ENCODE results near the gene LCP2.
A peak's percentile ranks its signal among the peaks of the same experiment; 100 is the strongest.

The LCP2 gene

DNA sequence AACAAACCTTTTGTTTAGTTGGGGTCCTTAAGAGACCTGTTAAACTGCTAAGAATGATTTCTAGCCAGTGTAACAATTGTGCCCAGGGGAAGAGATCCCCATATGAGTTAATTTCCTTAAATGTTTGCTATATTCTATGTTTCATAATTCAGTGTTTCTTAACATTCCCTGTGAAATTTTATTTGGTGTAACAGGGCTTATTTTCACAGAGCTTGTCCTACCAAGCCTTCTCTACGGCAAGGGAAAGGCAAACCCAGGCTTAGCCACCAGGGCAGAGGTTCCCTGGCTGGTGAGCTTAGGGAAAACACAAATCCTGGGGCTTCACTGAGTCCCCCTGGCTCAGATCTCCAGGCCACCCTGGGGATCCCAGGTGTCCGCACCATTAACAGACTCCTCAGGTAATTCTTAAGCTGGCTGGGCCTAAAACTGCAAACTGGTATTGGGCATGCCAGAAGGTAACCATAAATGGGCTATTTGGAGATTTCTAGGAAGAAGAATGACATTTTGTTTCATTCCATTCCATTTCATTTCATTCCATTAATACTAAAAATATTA lies 17.0 kb upstream of the LCP2 start:
- DNase-seq, result no peak

DNA sequence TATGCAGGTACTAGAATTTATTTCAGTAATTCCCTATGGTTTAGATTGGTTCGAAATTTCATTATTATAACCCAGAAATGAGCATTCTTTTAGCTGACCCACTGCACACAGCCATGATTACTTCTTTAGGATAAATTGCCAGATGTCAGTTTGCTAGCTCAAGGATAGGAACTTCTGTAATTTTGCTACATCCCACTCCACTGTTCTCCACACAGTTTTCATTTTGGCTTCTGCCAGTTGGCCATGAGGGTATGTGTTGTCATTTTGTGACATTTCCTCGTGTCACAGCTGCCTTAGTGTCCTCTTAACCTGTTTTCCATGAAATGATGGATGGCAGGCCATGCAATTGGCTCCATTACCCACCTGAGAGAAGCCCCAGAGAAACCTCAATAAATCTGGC lies 16.2 kb upstream of the LCP2 start:
- no peak for DNase-seq

DNA sequence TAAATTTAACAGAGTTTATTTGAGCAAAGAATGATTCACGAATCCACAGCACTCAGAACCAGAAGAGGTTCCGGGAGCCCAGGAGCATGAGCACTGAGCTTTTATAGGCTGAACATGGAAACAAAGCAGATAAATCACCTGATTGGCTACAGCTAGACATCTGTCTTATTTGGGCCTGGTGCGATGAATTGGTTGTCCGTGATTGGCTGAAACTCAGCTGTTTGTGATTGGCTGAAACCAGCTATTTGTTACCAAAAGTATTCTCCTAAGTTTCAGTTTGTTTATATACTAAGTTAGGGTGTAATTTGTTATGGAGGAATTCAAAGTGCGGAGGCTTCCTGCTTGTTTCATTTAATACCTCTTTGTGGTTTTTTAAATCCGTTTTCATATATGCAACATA lies 15.8 kb upstream of the LCP2 start:
- no peak for DNase-seq

DNA sequence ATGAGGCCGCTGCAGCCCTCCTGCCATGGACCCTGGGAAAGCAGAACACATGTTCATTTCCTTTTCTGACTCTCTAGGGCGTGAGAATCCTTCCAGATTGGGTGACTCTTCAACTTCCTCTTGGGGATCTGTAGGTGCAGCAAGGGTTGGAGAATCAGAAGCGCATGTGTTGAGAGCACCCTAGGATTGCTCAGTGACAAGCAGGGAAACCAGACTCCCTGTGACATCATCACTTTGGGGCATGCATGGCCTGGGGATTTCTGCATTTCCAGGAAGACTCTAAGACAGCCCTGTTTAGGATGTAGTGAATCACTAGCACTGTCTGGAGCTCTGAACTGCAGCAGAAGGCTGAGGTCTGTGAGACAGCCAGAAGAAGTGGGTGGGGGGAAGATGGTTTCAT lies 15.1 kb upstream of the LCP2 start:
- no peak for DNase-seq

DNA sequence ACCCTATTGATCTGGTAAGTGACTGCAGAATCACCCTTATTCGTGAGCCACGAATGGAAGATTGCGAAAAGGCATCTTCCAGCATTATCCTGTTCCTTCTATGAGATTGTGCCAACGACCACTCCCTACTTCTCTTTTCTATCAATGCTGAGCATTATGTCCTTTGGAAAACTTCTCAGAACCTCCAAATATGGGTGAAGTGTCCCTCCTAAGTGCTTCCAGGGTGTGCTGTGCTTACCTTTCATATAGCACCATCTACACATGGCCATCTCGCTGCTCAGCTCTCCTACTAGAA lies 14.7 kb upstream of the LCP2 start:
- DNase-seq, result no peak

DNA sequence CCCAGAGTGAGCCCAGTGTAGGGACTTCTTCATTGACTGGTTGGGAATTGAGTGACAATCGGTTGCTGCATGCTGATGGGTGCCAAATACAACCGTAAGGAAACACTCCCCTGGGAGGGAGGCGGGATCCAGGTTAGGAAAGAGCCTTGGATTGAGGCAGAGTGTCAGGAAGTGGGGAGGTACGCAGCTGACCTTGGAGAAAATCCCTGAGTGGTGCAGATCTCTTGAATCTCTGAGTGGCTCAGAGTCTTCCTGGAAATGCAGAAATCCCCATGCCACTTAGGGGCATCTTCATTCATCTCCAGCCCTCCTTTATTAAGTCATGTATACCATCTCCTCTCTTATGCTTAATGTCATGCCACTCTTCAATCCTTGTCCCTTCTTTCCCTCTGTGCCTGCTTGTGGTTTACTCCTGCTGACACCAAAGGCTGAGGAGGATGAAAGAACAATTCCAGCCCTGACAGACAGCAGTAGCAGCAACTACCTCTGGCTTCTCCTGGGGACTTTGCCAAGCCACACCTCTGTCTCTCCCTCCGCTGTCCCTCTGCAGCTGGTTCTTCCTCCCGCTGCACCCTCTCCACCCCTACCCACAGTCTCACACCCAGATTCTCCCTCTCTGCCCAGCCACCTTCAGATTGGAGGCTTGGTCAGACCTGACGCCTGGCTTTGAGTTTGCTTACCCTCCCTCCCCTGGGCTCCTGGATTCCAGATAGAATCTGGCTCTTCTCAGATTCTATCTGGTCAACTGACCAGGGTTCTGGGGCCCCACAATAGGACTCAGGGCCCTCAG lies 14.1 kb upstream of the LCP2 start:
- no peak for DNase-seq

DNA sequence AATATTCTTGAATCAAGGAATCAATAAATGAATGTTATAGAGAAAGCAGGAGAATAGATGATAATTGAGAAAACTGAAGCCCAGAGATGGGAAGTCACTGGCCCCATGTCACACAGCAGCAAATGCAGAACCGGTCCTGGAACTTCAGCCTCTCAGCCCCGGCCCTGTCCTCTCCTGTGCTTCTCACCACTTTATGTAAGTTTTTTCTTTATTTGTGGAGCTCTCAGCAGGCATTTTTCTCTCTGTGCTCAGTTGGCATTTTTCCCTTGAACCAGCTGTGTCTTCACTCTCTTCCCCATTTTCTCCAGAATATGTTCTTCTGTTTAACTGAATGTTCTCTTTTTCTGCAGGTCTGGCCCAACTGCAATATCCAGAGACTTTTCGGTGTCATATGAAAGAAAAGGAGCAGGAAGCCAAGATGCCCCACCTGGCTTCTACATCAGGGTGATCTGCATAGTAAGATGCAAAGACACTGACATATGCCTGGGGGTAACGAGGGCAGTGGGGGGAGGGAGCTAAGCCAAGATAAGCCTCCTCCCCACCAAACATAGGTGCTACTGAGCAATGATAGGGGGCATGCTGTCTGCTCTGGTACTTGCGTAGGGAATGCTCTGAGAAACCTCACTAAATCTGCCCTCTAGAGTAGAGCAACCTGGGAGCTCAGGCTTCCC lies 12.8 kb upstream of the LCP2 start:
- DNase-seq, result no peak

DNA sequence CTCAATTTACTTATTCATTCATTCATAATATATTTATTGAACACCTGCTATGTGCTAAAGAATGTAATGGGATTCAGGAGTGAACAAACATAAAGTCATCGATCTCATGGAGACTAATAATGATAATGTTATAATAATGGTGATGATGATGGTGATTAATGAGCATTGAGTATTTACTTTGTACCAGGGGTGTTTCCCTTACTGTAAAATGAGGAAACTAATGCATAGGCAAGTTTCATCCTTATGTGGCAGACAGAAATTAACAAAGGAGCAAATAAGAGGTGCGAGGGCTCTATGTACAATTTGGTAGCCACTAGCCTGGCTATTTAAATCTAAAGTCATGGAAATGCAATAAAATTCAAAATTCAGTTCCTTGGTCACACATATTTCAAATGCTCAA lies 11.1 kb upstream of the LCP2 start:
- no peak for DNase-seq

DNA sequence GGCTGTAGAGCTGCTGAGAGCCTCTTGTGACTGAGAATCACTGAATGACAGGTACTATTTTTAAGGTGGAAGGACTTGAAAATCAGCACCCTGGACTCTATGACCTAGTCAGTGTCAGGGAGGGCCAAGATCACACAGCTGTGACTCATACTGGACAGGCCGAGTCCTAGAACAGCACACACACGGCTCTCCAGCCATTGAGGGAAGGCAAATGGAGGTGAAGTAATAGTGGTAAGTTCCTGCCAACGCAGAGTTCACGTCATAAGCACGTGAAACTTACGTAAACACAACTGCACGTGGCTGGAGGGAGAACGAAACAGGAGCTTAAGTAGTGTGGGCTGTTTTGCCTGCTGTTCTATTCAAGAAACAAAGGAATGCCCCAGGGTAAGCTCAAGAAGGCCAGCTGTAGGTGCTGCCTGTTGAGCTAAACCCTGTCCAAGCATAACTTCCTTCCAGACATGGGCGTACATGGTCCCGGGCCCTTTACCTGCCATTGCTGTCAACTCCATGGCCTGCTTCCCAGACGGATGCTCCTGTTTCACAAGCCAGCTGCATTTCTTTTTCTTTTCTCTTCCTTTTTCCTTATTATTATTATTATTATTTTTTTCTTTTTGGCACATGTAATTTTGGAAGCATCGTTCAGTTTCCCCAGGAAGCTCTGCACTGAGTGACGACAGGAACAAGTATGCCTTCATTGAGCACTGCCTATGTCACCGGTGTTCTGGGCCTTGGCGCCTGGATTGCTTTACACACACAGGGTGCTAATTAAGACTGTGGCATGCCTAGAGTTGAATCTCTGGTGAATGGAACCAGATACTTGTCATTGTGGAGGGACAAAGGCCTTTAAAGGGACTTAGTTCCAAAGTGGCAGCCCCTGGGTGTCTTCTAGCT lies 10.2 kb upstream of the LCP2 start:
- DNase-seq, result peak; percentile 12

DNA sequence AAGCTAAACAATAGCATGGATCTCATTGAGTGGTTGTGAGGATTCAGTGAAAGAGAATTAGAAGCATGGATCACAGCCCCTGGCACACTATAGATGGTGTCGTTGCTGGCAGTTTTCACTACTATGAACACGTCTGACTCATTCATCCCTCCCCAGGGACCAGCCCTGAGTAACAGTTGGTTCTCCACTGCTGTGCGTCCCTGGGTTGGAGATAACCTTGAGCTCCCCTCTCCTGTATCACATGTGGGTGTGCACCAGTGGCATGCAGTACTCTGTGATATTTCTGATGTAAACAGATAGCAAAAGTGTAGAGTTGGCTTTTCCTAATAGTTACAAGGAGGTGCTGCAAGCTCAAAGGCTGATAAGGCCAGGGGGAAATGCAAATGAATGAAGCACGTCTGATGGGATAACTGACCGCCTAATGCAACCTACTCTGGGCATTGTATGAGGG lies 8.8 kb upstream of the LCP2 start:
- peak; percentile 33 for DNase-seq

DNA sequence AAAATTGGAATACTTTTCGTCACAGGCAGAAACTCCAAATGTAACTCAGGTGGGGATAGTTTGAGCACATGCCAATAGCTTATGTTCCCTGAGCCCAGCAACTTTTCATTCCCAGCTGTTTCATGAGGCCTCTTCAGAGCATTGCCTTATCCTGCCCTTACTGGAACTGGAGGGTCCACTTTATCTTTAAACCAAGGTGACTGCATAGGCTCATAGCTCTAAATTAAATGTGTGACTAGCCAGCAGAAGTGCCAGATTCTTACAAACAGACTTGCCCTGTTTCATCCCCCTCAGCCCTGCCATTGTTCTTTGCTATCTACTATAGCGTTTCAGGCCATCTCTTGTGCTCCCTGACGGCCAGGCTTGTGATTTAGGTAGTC lies 8.1 kb upstream of the LCP2 start:
- no peak for DNase-seq

DNA sequence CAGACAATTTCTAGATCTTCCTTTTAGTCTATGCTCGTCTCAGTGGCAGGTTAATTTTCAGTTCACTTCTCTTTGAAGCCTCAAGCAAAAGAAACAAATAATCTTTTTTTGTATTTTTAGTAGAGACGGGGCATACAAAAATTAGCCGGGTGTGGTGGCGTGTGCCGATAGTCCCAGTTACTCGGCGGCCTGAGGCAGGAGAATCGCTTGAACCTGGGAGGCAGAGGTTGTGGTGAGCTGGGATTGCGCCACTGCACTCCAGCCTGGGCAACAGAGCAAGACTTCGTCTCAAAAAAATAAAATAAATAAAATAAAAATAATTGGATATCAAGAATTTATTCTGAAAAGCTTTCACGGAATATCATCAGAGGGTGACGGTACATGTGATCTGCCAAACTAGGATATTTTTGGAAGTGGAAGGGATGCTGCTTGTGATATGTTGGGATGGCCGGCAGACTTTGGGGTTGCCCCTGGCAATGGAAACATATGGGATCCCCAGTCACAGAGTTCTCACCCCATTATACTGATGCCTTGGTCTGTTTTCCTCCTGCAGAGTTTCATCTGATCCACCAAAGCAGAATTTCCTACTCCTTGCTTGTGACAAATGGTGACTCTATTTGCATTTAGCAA lies 7.6 kb upstream of the LCP2 start:
- DNase-seq, result no peak

DNA sequence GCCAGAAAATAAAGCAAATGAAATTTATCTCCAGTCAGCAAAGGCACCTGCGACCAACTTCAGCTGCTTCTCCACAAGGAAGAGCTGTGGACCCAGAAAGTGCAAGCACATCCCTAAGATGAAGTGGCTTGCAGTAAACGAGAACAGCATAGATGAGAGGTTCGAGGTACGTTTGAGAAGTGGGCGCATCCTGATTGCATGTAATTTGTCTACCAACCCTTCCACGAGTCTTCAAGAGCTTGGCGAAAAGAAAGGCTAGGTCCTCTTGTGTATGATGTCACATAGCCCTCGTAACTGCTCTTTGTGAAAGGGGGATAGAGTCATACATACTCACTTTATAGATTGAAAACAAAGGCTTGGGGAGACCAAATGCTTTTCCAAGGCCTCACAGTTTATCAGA lies 6.0 kb upstream of the LCP2 start:
- DNase-seq, result no peak

DNA sequence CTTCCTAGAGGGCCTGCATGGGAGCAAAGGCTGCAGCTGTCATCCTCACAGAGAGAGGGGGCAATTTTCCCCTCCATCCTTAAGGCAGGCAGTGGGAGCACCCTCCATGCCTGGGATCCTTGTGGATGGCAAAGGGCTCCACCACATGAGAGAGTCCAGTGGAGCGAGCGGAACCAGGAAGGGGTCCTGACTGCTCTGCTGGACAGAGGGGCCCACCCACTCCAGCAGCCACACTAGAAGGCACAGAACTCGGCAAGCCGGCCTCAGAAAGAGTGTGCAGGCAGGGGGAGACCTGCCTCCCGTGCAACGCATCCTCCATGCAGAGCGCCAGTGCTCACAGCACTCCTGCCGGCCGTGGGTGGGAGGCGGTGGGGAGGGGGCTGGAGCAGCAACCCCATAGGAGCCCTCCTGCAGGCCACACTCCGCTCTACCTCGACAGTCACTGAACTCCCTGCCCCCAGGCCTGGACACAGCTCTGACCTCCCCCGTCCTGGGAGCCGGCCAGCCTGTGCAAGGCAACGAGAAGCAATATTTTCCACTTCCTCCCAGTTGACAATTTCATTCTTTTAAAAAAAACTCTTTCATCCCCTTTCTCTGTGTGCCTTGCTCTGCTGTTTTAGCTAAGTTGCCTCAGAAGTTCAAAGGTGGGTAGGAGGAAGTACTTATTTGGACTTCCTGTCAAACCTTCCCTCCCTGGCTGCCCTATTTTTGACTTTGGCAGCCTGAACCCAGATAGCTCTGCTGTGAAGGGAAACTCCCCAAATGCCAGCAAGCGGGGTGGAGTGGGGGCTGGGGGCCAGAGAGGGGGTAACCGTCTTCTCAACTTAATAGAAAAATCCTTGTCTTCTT lies 5.3 kb upstream of the LCP2 start:
- peak; percentile 15 for DNase-seq

DNA sequence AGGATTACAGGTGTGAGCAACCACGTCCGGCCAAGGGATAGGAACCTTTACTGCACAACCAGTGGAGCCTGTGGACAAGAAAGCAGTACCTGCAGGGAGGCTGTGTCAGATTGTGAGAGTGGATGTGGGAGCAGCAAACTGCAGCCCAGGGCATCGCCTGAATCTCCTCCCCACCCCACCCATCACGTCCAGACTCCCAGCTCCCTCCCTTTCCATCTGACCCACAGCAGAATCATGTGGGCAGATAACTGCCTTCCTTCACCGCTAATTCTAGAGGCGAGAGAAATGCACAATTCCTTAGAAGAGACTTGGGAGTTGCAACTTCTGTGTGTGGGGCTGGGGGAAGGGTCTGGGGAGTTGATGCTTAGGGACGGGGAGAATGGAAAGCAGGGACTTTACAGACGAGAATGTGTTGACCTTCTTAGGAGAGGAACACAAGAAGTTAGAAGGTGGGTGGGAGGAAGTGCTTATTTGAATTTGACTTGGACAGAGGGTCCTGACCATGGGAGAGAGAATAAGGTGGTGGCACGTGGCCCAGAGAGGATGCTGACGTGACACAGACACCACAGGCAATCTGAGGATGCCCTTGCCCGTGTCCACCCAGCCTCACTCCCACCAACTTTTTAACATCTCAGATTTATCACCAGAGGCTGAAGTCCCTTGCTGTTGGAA lies 4.5 kb upstream of the LCP2 start:
- DNase-seq, result no peak

DNA sequence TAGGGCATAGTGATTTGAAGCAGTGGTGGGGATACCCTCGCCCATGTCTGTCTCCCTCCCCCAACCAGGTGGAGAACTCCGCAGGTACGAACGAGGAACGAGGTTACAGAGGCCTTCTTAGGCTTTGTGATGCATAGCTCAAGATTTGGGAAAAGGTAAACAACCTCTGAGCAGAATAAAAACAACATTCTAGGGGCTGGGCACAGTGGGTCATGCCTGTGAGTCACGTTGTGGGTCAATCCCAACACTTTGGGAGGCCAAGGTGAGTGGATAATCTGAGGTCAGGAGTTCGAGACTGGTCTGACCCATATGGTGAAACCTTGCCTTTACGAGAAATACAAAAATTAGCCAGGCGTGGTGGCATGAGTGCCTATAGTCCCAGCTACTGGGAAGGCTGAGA lies 3.6 kb upstream of the LCP2 start:
- DNase-seq, result no peak

DNA sequence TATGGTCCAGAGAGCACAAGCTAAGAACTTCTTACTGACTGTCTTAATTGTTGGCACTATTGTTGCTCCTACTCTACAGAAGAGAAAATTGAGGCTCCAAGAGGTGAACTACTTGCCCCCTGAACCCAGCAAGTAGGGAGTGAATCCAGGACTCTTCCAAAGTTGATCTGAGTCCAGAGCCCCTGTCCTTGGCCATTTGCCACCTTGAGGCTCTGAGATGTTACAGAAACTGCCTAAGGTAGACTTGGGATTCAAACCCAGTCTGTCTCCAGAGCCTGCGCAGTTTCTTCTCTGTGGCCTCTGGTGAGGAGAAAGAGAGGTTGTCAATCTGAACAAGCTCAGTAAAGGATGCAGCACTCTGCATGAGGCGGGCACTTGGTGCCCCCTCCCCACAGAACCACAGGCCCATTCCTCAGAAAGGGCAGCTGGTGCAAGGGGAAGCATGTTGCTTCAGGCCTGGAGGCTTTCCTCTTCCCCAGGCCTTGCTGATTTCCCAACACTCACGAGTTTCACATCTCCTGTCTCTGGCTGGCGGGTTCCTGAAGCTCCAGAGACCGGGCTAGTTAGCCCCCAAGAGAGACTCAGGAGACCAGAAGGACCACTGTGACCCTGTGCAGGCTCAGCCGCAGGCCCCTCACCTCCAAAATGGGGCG lies 2.9 kb upstream of the LCP2 start:
- no peak for DNase-seq

DNA sequence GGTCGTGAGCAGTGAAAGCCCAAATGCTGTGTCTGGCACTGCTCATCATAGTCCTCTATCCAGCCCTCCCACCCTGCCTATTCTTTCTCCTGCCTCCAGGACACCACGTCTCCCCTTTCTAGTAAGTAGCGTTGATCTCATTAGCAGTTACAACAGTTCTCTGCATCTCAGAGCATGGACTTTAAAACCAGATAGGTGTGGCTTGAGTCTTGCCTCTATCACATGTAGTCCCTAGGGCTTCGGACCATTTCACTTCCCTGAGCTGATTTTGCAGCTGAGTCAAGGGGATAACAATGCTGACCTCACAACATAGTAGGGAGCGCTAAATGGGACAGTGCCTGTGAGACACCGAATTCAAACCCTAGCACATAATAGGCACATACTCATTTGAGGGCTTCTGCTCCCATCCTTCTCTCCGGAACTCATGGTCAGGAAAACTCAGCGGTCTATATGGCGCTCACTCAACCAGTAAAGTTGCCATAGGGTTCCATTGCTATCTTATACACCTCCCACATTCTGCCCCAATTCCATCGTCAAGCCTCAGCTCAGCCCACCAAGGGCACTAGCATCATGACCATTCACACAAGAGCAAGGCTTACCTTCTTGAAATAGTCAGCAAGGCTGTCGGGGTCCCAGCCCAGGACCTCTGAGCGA lies 515 bp downstream of the LCP2 start:
- DNase-seq, result no peak

DNA sequence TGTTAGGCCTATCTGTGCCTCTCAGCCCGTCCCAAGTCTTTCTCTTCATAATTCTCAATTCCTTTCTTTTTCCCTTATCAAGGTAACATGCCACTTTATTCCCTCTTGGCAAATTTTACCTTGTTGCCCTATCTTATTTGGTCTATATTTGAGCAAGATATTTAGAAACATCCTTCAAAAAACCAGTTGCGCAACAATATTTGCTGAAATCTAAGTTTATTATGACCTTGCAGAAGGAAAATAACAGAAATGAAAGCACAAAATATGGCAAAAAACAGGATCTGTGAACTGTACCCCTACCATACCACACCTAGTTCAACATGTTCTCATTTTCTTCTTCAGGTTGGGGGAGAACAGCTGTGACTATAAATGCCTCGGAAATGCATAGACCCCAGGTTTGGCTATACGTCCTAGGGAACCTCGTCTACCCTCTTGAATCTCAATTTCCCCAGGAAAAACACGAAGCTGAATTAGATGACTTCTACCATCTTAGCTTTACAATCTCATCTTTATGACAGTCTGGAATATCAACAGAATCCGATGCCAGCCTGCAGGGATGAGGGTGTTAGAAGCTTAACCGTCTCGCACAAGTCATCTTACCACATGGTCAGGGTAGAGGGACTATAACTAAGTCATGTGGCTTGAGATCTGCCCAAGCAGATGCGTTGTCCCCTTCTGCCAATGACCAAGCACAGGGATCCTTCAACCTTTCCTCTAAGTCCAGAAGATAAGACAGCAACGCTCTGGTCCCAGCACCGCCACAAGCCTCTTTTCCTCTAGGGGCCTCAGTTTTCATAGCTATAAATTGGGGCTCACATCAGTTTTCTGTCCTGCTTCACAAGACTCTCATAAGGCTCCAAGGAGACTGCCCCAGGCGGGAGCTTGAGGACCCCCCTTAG lies 1.3 kb downstream of the LCP2 start:
- DNase-seq, result no peak

Measured in eye (tissue), 1 donor.